H1 (cell line): Measurements from ENCODE around the gene FBXO21. TPM values are rescaled to one million over a fixed set of nuclear protein-coding genes. Genes with fewer than 3 reads are reported as not detected.

Source experiments
- CTCF ChIA-PET: fragments of 300-600 bp; sonication (Branson Sonifier 250); formaldehyde crosslinking; loops from one replicate; lab custom pipeline; 2021; ENCODE audit not compliant: partially characterized antibody; lab: Charles Lee
- POLR2A ChIA-PET: fragments of 300-600 bp; sonication (Branson Sonifier 250); formaldehyde crosslinking; loops from one replicate; lab custom pipeline; 2021; ENCODE audit warnings: inconsistent platforms; ENCODE audit not compliant: partially characterized antibody; lab: Charles Lee
- DNase-seq, 2 experiments: peaks; one replicate each; pipeline versions ENCODE4 v3.0.0 to v3.0.0-alpha.2; 2010 to 2022; ENCODE audit warnings: low spot score in 2 of 2, low read depth in 1 of 2, mixed read lengths in 1 of 2
- FAIRE-seq: peaks from 2 replicates; lab custom pipeline; 2011; peaks lifted over from hg19 to GRCh38; lab: Jason Lieb, UNC
- H2AFZ ChIP-seq: 2 replicates; pipeline ENCODE4 v1.8.1; 2012; ENCODE audit warnings: low read length, inconsistent platforms
- H2AK5ac ChIP-seq: 2 replicates; pipeline ENCODE4 v1.6.1; 2013; ENCODE audit warnings: low read depth, low read length
- H2BK120ac ChIP-seq: replicated peaks from 2 replicates; pipeline ENCODE3; 2013; ENCODE audit warnings: low read depth, low read length, inconsistent platforms
- H2BK12ac ChIP-seq: 2 replicates; pipeline ENCODE4 v1.6.1; 2013; ENCODE audit warnings: low read depth, low read length
- H2BK15ac ChIP-seq: 2 replicates; pipeline ENCODE4 v1.6.1; 2013; ENCODE audit warnings: low read length
- H2BK20ac ChIP-seq: 2 replicates; pipeline ENCODE4 v1.6.1; 2013; ENCODE audit warnings: low read length
- H2BK5ac ChIP-seq: 2 replicates; pipeline ENCODE4 v1.6.1; 2013; ENCODE audit warnings: low read depth, low read length
- H3K14ac ChIP-seq: 2 replicates; pipeline ENCODE4 v1.6.1; 2013; ENCODE audit warnings: inconsistent platforms; ENCODE audit not compliant: insufficient read length
- H3K18ac ChIP-seq: 2 replicates; pipeline ENCODE4 v1.6.1; 2013; ENCODE audit warnings: low read length; ENCODE audit errors: extremely low read depth
- H3K23ac ChIP-seq: 2 replicates; pipeline ENCODE4 v1.6.1; 2013; ENCODE audit warnings: inconsistent platforms; ENCODE audit not compliant: insufficient read length
- H3K23me2 ChIP-seq: 2 replicates; pipeline ENCODE4 v1.6.1; 2013; ENCODE audit warnings: low read depth, low read length
- H3K27ac ChIP-seq: 2 replicates; pipeline ENCODE4 v1.6.1; 2011; ENCODE audit warnings: low read depth, low read length, inconsistent platforms
- H3K27me3 ChIP-seq, 4 experiments: replicated peaks in 1 of 4; 1 replicate in 1 of 4; 2 replicates in 3 of 4; pipeline versions ENCODE4 v1.6.1 to v1.8.1; 2011 to 2013; ENCODE audit warnings: low read length in 3 of 4, mild to moderate bottlenecking in 3 of 4, inconsistent platforms in 2 of 4, mixed read lengths in 2 of 4, moderate library complexity in 1 of 4; ENCODE audit not compliant: control insufficient read depth in 3 of 4, insufficient read depth in 3 of 4; ENCODE audit errors: extremely low read depth in 1 of 4
- H3K36me3 ChIP-seq, 4 experiments: 2 replicates each; pipeline versions ENCODE4 v1.6.1 to v1.8.1; 2011 to 2013; ENCODE audit warnings: mild to moderate bottlenecking in 4 of 4, low read length in 3 of 4, moderate library complexity in 2 of 4, control low read depth in 1 of 4, inconsistent platforms in 1 of 4; ENCODE audit not compliant: insufficient read depth in 4 of 4, control insufficient read depth in 2 of 4
- H3K4ac ChIP-seq: replicated peaks from 2 replicates; pipeline ENCODE3; 2013; ENCODE audit warnings: low read length, low read depth, mixed read lengths, inconsistent platforms; ENCODE audit not compliant: insufficient read length
- H3K4me1 ChIP-seq, 4 experiments: replicated peaks in 1 of 4; 1 replicate in 1 of 4; 2 replicates in 3 of 4; pipeline versions ENCODE4 v1.6.1 to v1.8.1; 2011 to 2013; ENCODE audit warnings: low read length in 3 of 4, inconsistent platforms in 2 of 4, mixed read lengths in 1 of 4; ENCODE audit not compliant: insufficient read depth in 4 of 4, control insufficient read depth in 3 of 4
- H3K4me2 ChIP-seq, 2 experiments: 2 replicates each; pipeline versions ENCODE4 v1.6.1 to v1.8.1; 2011 to 2013; ENCODE audit warnings: low read depth in 2 of 2, low read length in 2 of 2, control low read depth in 1 of 2, inconsistent platforms in 1 of 2, mild to moderate bottlenecking in 1 of 2; ENCODE audit not compliant: insufficient read depth in 1 of 2
- H3K4me3 ChIP-seq, 4 experiments: fragments of 200-600, 300-600 bp in 1 of 4; sonication (generic), shearing (Covaris generic), sonication (Bioruptor Twin) in 1 of 4; 2 replicates each; pipeline versions ENCODE4 v1.5.1 to v1.8.1; 2011 to 2016; ENCODE audit warnings: low read length in 4 of 4, low read depth in 3 of 4, control low read depth in 2 of 4, inconsistent platforms in 2 of 4, mild to moderate bottlenecking in 2 of 4, mixed read lengths in 1 of 4, moderate library complexity in 1 of 4; ENCODE audit not compliant: insufficient read depth in 2 of 4; ENCODE audit errors: extremely low read depth in 1 of 4
- H3K56ac ChIP-seq: replicated peaks from 2 replicates; pipeline ENCODE3; 2013; ENCODE audit warnings: low read depth, mild to moderate bottlenecking, mixed read lengths, low read length, inconsistent platforms; ENCODE audit not compliant: insufficient read length
- H3K79me1 ChIP-seq: 2 replicates; pipeline ENCODE4 v1.6.1; 2013; ENCODE audit warnings: low read depth, low read length, control low read depth
- H3K79me2 ChIP-seq, 2 experiments: 2 replicates each; pipeline versions ENCODE4 v1.6.1 to v1.8.1; 2012 to 2013; ENCODE audit warnings: low read length in 2 of 2, mild to moderate bottlenecking in 2 of 2, inconsistent platforms in 1 of 2; ENCODE audit not compliant: insufficient read depth in 2 of 2, control insufficient read depth in 1 of 2
- H3K9ac ChIP-seq, 4 experiments: replicated peaks in 1 of 4; 1 replicate in 1 of 4; 2 replicates in 3 of 4; pipeline versions ENCODE4 v1.6.1 to v1.8.1; 2011 to 2013; ENCODE audit warnings: low read depth in 3 of 4, low read length in 3 of 4, control low read depth in 2 of 4, mild to moderate bottlenecking in 2 of 4, moderate library complexity in 2 of 4, inconsistent platforms in 1 of 4; ENCODE audit errors: extremely low read depth in 1 of 4
- H3K9me3 ChIP-seq, 2 experiments: 2 replicates each; pipeline versions ENCODE4 v1.6.1 to v1.8.1; 2012 to 2013; ENCODE audit warnings: mild to moderate bottlenecking in 2 of 2, moderate library complexity in 2 of 2, control low read depth in 1 of 2, inconsistent platforms in 1 of 2, low read depth in 1 of 2, low read length in 1 of 2, mixed read lengths in 1 of 2; ENCODE audit not compliant: insufficient read depth in 2 of 2
- H4K20me1 ChIP-seq, 2 experiments: replicated peaks in 1 of 2; 2 replicates each; pipeline versions ENCODE3 to v1.8.1; 2011 to 2013; ENCODE audit warnings: inconsistent platforms in 2 of 2, low read length in 2 of 2, mild to moderate bottlenecking in 1 of 2; ENCODE audit not compliant: insufficient read depth in 2 of 2, control insufficient read depth in 1 of 2
- H4K5ac ChIP-seq: 2 replicates; pipeline ENCODE4 v1.6.1; 2013; ENCODE audit warnings: low read length, low read depth, mixed read lengths, inconsistent platforms; ENCODE audit not compliant: insufficient read length
- H4K8ac ChIP-seq: 2 replicates; pipeline ENCODE4 v1.8.0; 2013; ENCODE audit warnings: mild to moderate bottlenecking, moderate library complexity, low read length, inconsistent platforms; ENCODE audit not compliant: insufficient read depth; ENCODE audit errors: extremely low read depth
- H4K91ac ChIP-seq: replicated peaks from 2 replicates; pipeline ENCODE3; 2013; ENCODE audit warnings: low read length, mixed read lengths, inconsistent platforms; ENCODE audit not compliant: insufficient read length
- HDAC2 ChIP-seq, 2 experiments: fragments of 300-600 bp in 1 of 2; sonication (generic) in 1 of 2; IDR thresholded peaks; 2 replicates each; pipeline ENCODE4 v1.6.1; 2011 to 2012; ENCODE audit warnings: low read depth in 2 of 2, low read length in 2 of 2, mild to moderate bottlenecking in 2 of 2, moderate library complexity in 2 of 2, borderline replicate concordance in 1 of 2, inconsistent platforms in 1 of 2
- KDM1A ChIP-seq: fragments of 200-600, 300-600 bp; sonication (generic); IDR thresholded peaks from 2 replicates; pipeline ENCODE4 v1.7.1; 2016; ENCODE audit warnings: mild to moderate bottlenecking, low read length, borderline replicate concordance
- SAP30 ChIP-seq: fragments of 300-600 bp; sonication (generic); IDR thresholded peaks from 2 replicates; pipeline ENCODE4 v1.7.1; 2012; ENCODE audit warnings: low read length, moderate library complexity, mild to moderate bottlenecking, inconsistent platforms; ENCODE audit not compliant: insufficient read depth, insufficient replicate concordance
- WGBS, 2 experiments: shearing (Covaris generic) in 1 of 2; methylation state at CpG; one replicate each; pipeline versions ENCODE4 v1.1.6 to v1.1.7; 2013 to 2015; ENCODE audit warnings: low lambda C conversion rate in 2 of 2, mixed read lengths in 2 of 2, inconsistent platforms in 1 of 2, low coverage in 1 of 2, missing lambda C conversion rate in 1 of 2; ENCODE audit not compliant: insufficient replicate concordance in 2 of 2, insufficient coverage in 1 of 2, insufficient read length in 1 of 2; ENCODE audit errors: extremely low coverage in 1 of 2, missing lambda C conversion rate in 1 of 2; 5-methylcytosine and 5-hydroxymethylcytosine counted together
- polyA plus RNA-seq, 7 experiments: library from polyadenylated mRNA; depleted of rRNA in 3 of 7; stranded (reverse) in 5 of 7; unstranded in 2 of 7; fragments of >200 nt in 5 of 7; fragments of 200-250 nt in 2 of 7; gene quantifications; 1 replicate in 5 of 7; 2 replicates in 1 of 7; 4 replicates in 1 of 7; pipeline versions ENCODE4 v1.2.1 to v1.2.3, GENCODE V29; 2011 to 2013; ENCODE audit warnings: missing spikeins in 2 of 7, mixed read lengths in 2 of 7
- total RNA-seq: library from RNA; stranded (reverse); fragmentation: NEBNext Ultra II Directional; extraction: Animal tissue kit (Norgen Biotek cat#: 25700); gene quantifications from 2 replicates; pipeline ENCODE4 v1.2.1, GENCODE V29; 2021

Gene FBXO21
- total and polyA plus RNA-seq, 2 of the 8 experiments (the other 6 are each of a cell fraction or from before 2014, with no cell fraction given) = 57.0 to 80.6 TPM

GRCh38 chr12:117188961-117189724 lies 1.1 kb downstream of the FBXO21 start:
- Histone ChIP-seq H4K5ac (no peak overlapping the region), H3K14ac (no peak overlapping the region), H3K27ac (peak overlapping the region; percentile 61; the same call in 1 of the 2 replicates), H3K36me3 (peaks cover 5 to 29% (median 20%) of the 10 kb centered on the region in 4 experiments; a peak in 6 of 8 replicates), H2AK5ac (0 out of 2 replicates have a peak overlapping the region, but pooled peaks have one; percentile 86), H3K23me2 (peaks cover 13% of the 10 kb centered on the region; the same call in 1 of the 2 replicates), H3K56ac (no peak overlapping the region), H4K91ac (peak overlapping the region; percentile 35), H3K79me1 (peaks cover 8% of the 10 kb centered on the region), H2AFZ (no peak overlapping the region), H3K79me2 (peaks cover 7 to 39% of the 10 kb centered on the region in 2 experiments; a peak in 3 of 4 replicates), H3K4me2 (peak overlapping the region; percentile 92 to 100), H3K4ac (no peak overlapping the region), H2BK20ac (no peak overlapping the region), H2BK5ac (no peak overlapping the region), H3K18ac (no peak overlapping the region), H3K9me3 (no peaks in the 10 kb centered on the region), H2BK120ac (no peak overlapping the region), H3K9ac (peak overlapping the region; percentile 62 to 96 (median 77)), H3K4me1 (peaks cover 2 to 9% (median 4%) of the 10 kb centered on the region in 4 experiments; a peak in 5 of 7 replicates), H2BK15ac (no peak overlapping the region), H2BK12ac (peak overlapping the region; percentile 75; the same call in 1 of the 2 replicates), H4K20me1 (peaks cover 0 to 10% of the 10 kb centered on the region in 2 experiments), H3K23ac (no peak overlapping the region), H3K4me3 (peak overlapping the region; percentile 91 to 99 (median 98)), H3K27me3 (peaks cover 0 to 2% (median 0%) of the 10 kb centered on the region in 4 experiments; a peak in 1 of 7 replicates), H4K8ac (peak overlapping the region; percentile 81; the same call in 1 of the 2 replicates)
- ChIA-PET CTCF (interaction anchor here (1.0 kb wide), 1 partner anchor 13 kb away, joined by 3 read pairs; no protein-coding TSS in a partner anchor), POLR2A (interaction anchor here (0.8 to 1.2 kb wide), 5 partner anchors 11 to 21 kb away, joined by 3 to 5 read pairs (median 4); no protein-coding TSS in a partner anchor)
- whole genome bisulfite sequencing, 2 experiments = 21% methylated on average over 25 of the region's 25 CpGs; no CpG with 5 or more reads in 1 of the 2 experiments
- FAIRE-seq (no peak), DNase-seq (no peak)
- TF ChIP-seq KDM1A (peak; percentile 53; the same call in 1 of the 2 replicates), HDAC2 (IDR thresholded peaks at IDR 0.05; ENCODE audit: borderline replicate concordance in 1 of 2, low read depth in 2 of 2, low read length in 2 of 2) (no peak), SAP30 (peak; percentile 5)
